GM18499 (cell line): ENCODE results near the gene COLEC12.

Experiments used
- ATAC-seq: cut with Tn5 transposase; IDR thresholded peaks from one replicate; pipeline ENCODE4 v1.9.1; 2021; ENCODE audit warnings: moderate number of reproducible peaks; ENCODE audit not compliant: insufficient read depth, unreplicated experiment

Gene COLEC12

GRCh38 chr18:506801-507200, 6.3 kb upstream of the COLEC12 start:
- no peak for ATAC-seq

GRCh38 chr18:506264-506663, 5.8 kb upstream of the COLEC12 start:
- ATAC-seq = no peak

GRCh38 chr18:505483-506122, 5.1 kb upstream of the COLEC12 start:
- ATAC-seq = peak; percentile 96

- ATAC-seq = no peak
These were observed 859 bp upstream of the COLEC12 start for GRCh38 chr18:501406-501714.

- ATAC-seq = no peak
These were observed 497 bp downstream of the COLEC12 start for GRCh38 chr18:499776-500631.

- no peak for ATAC-seq
These were observed 1.3 kb downstream of the COLEC12 start for GRCh38 chr18:498931-499775.

- ATAC-seq = no peak
These were observed 2.8 kb downstream of the COLEC12 start for GRCh38 chr18:497688-498087.

GRCh38 chr18:495452-495851, 5.0 kb downstream of the COLEC12 start:
- no peak for ATAC-seq

GRCh38 chr18:495017-495416, 5.5 kb downstream of the COLEC12 start:
- ATAC-seq = peak; percentile 56

GRCh38 chr18:493986-494983, 6.2 kb downstream of the COLEC12 start:
- no peak for ATAC-seq

- no peak for ATAC-seq
These were observed 8.1 kb downstream of the COLEC12 start for GRCh38 chr18:492451-492850.

GRCh38 chr18:490624-491023, 9.9 kb downstream of the COLEC12 start:
- no peak for ATAC-seq

- ATAC-seq = no peak
These were observed 10.5 kb downstream of the COLEC12 start for GRCh38 chr18:490024-490366.

- no peak for ATAC-seq
These were observed 11.1 kb downstream of the COLEC12 start for GRCh38 chr18:489244-490023.

GRCh38 chr18:486929-487740, 13.4 kb downstream of the COLEC12 start:
- no peak for ATAC-seq

GRCh38 chr18:484749-485464, 15.6 kb downstream of the COLEC12 start:
- no peak for ATAC-seq

GRCh38 chr18:478681-479080, 21.8 kb downstream of the COLEC12 start:
- no peak for ATAC-seq

- ATAC-seq = no peak
These were observed 22.9 kb downstream of the COLEC12 start for GRCh38 chr18:477565-477964.
